Cardiac muscle cell (in vitro differentiated cells and primary cell): ENCODE data around the gene RDH8. TPM values are rescaled to one million over a fixed set of nuclear protein-coding genes. Genes with fewer than 3 reads are reported as not detected.
A peak's percentile ranks its signal among the peaks of the same experiment; 100 is the strongest.

Source experiments
- DNase-seq, 2 donors: peaks; one replicate each; pipeline versions ENCODE4 v3.0.0 to v3.0.0-alpha.2; 2010 to 2017; ENCODE audit warnings: low read depth in 1 of 2, low spot score in 1 of 2
- H3K27ac ChIP-seq: fragments of 200-600 bp; sonication (generic); 2 replicates; pipeline ENCODE4 v1.5.1; 2016
- H3K27me3 ChIP-seq: fragments of 200-600 bp; sonication (generic); 2 replicates; pipeline ENCODE4 v1.6.0; 2016; ENCODE audit warnings: control low read depth
- H3K36me3 ChIP-seq: fragments of 200-600 bp; sonication (generic); 2 replicates; pipeline ENCODE4 v1.5.1; 2016; ENCODE audit warnings: control low read depth
- H3K4me1 ChIP-seq: fragments of 200-600 bp; sonication (generic); 2 replicates; pipeline ENCODE4 v1.8.1; 2017; ENCODE audit warnings: low read depth, mild to moderate bottlenecking, mixed run types
- H3K4me3 ChIP-seq: fragments of 200-600 bp; sonication (generic); 2 replicates; pipeline ENCODE4 v1.5.1; 2016; ENCODE audit warnings: mild to moderate bottlenecking
- H3K9me3 ChIP-seq: fragments of 200-600 bp; sonication (generic); 2 replicates; pipeline ENCODE4 v1.5.1; 2017; ENCODE audit warnings: low read depth, mild to moderate bottlenecking, control low read depth
- polyA plus RNA-seq: library from polyadenylated mRNA; unstranded; fragments of >200 nt; fragmentation: Nextera tagmentation; extraction: Ambion mirVana; gene quantifications from 2 replicates; pipeline ENCODE4 v1.2.1, GENCODE V29; 2016
- total RNA-seq: library from RNA; depleted of rRNA; stranded (reverse); fragments of >200 nt; gene quantifications from 2 replicates; pipeline ENCODE4 v1.2.3, GENCODE V29; 2016
- TF ChIP-seq, protein P1 (sequence below): IDR thresholded peaks from 2 replicates; pipeline ENCODE4 v1.5.1; 2012; ENCODE audit warnings: low read depth, mild to moderate bottlenecking, low read length

RDH8 gene
- total and polyA plus RNA-seq, 2 experiments from 2014 or later, result not detected

DNA sequence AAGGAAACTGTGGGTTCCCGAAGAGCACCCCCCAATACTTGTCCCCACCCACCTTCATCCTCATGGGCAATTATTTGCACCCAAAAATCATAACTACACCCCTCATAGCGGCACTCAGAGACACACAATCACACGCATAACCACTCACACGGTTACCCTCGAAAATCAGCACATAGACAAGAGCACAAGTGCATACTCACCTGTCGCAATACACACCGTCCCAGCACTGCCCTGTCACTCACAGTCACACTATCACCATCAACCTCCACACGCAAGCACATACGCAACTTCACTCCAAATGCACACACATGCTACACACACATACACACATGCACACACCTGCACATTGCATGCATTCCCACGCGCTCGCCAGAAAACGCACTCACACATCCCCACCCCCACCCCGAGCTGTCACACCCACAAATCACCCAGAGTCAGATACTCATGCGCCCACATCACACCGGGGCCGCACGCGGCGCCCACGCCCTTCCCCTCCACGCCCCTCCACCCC lies 3.5 kb upstream of the RDH8 start:
- TF ChIP-seq, protein P1, sequence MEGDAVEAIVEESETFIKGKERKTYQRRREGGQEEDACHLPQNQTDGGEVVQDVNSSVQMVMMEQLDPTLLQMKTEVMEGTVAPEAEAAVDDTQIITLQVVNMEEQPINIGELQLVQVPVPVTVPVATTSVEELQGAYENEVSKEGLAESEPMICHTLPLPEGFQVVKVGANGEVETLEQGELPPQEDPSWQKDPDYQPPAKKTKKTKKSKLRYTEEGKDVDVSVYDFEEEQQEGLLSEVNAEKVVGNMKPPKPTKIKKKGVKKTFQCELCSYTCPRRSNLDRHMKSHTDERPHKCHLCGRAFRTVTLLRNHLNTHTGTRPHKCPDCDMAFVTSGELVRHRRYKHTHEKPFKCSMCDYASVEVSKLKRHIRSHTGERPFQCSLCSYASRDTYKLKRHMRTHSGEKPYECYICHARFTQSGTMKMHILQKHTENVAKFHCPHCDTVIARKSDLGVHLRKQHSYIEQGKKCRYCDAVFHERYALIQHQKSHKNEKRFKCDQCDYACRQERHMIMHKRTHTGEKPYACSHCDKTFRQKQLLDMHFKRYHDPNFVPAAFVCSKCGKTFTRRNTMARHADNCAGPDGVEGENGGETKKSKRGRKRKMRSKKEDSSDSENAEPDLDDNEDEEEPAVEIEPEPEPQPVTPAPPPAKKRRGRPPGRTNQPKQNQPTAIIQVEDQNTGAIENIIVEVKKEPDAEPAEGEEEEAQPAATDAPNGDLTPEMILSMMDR, result no peak
- no peaks in the 10 kb centered on the region for H3K36me3 ChIP-seq
- no peaks in the 10 kb centered on the region for H3K9me3 ChIP-seq
- no peak overlapping the region for H3K4me3 ChIP-seq
- no peak overlapping the region for H3K27ac ChIP-seq
- peaks cover 69% of the 10 kb centered on the region for H3K27me3 ChIP-seq
- no peak for DNase-seq
- no peaks in the 10 kb centered on the region for H3K4me1 ChIP-seq

DNA sequence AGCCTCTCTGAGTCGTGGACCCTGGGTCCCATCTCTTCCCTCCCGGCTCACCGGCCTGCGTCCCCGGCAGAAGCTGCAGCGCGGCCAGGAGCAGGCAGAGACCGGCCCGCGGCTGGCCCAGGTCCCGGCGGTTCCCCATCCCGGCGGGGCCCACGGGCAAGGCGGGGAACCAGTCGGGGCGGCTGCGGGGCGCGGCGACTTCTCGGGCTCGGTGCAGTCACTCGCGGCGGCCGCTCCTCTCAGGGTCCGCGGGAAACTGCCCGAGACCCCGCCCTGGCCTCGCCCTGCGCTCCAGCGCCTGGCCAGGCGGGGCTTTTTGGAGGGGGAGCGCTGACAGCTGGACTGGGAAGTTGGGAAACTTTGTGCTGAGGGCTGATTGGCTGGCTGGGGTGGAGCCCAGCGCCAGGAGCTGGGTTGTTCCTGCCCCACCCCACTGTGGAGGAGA lies 3.0 kb upstream of the RDH8 start, which contains the start of gene COL5A3:
COL5A3 (minus strand) TSS at position 258 of the 445 bp plus-strand sequence; CDS start at position 139, 119 bp downstream.
- peaks cover 69% of the 10 kb centered on the region for H3K27me3 ChIP-seq
- no peaks in the 10 kb centered on the region for H3K36me3 ChIP-seq
- H3K9me3 ChIP-seq, result no peaks in the 10 kb centered on the region
- H3K27ac ChIP-seq, result no peak within 1 kb of the TSS
- H3K4me3 ChIP-seq, result no peak within 1 kb of the TSS
- no peaks in the 10 kb centered on the region for H3K4me1 ChIP-seq
- TF ChIP-seq, protein P1, result no peak
- DNase-seq, result peak in 1 of 2 donors; percentile 72

DNA sequence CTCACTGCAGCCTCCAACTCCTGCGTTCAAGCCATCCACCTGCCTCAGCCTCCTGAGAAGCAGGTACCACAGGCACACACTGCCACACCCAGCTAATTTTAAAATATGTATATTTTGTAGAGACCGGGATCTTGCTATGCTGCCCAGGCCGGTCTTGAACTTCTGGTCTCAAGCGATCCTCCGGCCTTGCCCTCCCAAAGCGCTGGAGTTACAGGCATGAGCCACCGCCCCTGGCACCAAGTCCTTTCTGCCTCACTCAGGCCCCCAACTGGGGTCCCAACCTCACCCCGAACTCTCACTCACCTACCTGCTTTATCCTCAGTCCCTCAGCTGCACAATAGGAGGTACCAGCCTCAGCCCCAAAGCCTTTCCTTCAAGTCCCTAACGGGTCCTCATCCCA lies 2.3 kb upstream of the RDH8 start:
- no peak for DNase-seq
- Histone ChIP-seq H3K27ac (no peak overlapping the region), H3K36me3 (no peaks in the 10 kb centered on the region), H3K27me3 (peaks cover 69% of the 10 kb centered on the region), H3K9me3 (no peaks in the 10 kb centered on the region), H3K4me1 (no peaks in the 10 kb centered on the region), H3K4me3 (no peak overlapping the region)
- TF ChIP-seq, protein P1, result no peak

DNA sequence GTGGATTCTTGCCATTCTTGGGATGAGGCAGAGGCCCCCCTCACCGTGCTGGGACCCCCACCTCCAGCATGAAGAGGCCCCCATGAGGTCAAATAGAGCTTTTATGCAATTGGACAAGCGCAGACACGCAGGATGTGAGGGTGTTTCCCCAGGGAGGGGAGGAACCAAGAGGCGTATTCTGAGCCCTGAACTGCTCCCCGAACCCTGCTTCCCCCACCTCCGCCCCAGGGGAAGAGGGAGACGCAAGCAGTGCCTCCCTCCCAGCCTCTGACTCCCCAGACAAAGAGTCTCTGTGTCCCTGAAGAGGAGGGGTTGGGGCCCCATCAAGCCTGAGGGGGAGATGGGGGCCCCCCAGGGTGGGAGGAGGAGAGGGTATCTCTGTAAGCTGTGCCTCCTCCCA lies 1.3 kb upstream of the RDH8 start:
- Histone ChIP-seq H3K4me1 (no peaks in the 10 kb centered on the region), H3K4me3 (no peak overlapping the region), H3K36me3 (no peaks in the 10 kb centered on the region), H3K27ac (no peak overlapping the region), H3K27me3 (peaks cover 69% of the 10 kb centered on the region), H3K9me3 (no peaks in the 10 kb centered on the region)
- TF ChIP-seq, protein P1, result no peak
- no peak for DNase-seq

DNA sequence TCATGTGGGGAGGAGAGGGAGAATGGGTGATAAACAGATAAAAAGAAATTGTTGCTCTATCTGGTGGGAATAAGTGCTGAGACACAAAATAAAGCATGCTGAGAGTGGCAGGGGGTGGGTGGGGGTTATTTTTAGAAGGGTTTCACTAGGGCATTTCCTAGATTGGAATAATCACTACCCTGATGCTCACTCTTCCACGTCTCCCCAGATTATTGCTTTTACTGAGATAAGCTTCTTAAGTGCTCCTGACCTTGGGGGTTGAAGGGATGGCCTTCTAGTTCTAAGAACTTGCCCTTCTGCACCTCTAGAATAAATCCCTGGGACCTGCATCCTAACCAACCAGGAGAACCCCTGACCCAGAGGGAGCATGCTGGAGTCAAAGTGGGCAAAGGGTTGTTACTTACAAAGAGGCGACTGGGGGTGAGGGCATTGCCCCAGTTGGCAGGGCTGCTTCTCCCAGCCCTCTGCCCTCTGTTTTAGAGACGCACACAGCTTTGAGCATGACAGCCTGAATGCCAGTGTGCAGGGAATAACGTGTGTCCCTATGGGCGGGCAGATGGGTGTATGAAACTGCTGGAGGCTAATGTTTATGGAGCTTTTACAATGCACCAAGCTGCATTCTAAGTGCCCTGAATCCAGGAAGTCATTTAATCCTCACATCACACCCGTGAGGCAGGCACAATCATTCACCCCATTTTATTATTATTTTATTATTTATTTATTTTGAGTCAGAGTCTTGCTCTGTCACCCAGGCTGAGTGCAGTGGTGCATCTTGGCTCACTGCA lies 743 bp downstream of the RDH8 start:
- H3K4me1 ChIP-seq, result no peaks in the 10 kb centered on the region
- DNase-seq, result no peak
- peaks cover 58% of the 10 kb centered on the region for H3K27me3 ChIP-seq
- no peak overlapping the region for H3K4me3 ChIP-seq
- TF ChIP-seq, protein P1, result no peak
- H3K27ac ChIP-seq, result no peak overlapping the region
- H3K36me3 ChIP-seq, result no peaks in the 10 kb centered on the region
- no peaks in the 10 kb centered on the region for H3K9me3 ChIP-seq
